ENCODE data around the gene HTRA3.

HTRA3 gene

DNA sequence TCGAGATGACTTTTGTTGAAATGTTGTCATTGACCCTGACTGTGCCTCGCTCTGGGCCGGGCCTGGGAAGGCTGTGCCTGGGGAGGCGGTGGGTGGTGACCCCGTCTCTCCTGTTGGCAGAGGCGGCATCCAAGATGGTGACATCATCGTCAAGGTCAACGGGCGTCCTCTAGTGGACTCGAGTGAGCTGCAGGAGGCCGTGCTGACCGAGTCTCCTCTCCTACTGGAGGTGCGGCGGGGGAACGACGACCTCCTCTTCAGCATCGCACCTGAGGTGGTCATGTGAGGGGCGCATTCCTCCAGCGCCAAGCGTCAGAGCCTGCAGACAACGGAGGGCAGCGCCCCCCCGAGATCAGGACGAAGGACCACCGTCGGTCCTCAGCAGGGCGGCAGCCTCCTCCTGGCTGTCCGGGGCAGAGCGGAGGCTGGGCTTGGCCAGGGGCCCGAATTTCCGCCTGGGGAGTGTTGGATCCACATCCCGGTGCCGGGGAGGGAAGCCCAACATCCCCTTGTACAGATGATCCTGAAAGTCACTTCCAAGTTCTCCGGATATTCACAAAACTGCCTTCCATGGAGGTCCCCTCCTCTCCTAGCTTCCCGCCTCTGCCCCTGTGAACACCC, 36.4 kb downstream of the HTRA3 start:
- Histone ChIP-seq H3K4me3 (replicated peaks; ENCODE audit: low read depth, low read length) (no peak overlapping the region), H3K27me3 (replicated peaks; ENCODE audit: control insufficient read depth, insufficient read depth, low read length) (no peaks in the 10 kb centered on the region; the same call in none of the 2 replicates), H3K36me3 (ENCODE audit: control insufficient read depth, insufficient read depth, low read length) (no peaks in the 10 kb centered on the region)
- DNase-seq (ENCODE audit: extremely low read depth, insufficient read length): no peak
- TF ChIP-seq, protein P1, sequence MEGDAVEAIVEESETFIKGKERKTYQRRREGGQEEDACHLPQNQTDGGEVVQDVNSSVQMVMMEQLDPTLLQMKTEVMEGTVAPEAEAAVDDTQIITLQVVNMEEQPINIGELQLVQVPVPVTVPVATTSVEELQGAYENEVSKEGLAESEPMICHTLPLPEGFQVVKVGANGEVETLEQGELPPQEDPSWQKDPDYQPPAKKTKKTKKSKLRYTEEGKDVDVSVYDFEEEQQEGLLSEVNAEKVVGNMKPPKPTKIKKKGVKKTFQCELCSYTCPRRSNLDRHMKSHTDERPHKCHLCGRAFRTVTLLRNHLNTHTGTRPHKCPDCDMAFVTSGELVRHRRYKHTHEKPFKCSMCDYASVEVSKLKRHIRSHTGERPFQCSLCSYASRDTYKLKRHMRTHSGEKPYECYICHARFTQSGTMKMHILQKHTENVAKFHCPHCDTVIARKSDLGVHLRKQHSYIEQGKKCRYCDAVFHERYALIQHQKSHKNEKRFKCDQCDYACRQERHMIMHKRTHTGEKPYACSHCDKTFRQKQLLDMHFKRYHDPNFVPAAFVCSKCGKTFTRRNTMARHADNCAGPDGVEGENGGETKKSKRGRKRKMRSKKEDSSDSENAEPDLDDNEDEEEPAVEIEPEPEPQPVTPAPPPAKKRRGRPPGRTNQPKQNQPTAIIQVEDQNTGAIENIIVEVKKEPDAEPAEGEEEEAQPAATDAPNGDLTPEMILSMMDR (IDR thresholded peaks at IDR 0.05; ENCODE audit: insufficient read depth, low read length, poor library complexity, severe bottlenecking): no peak

DNA sequence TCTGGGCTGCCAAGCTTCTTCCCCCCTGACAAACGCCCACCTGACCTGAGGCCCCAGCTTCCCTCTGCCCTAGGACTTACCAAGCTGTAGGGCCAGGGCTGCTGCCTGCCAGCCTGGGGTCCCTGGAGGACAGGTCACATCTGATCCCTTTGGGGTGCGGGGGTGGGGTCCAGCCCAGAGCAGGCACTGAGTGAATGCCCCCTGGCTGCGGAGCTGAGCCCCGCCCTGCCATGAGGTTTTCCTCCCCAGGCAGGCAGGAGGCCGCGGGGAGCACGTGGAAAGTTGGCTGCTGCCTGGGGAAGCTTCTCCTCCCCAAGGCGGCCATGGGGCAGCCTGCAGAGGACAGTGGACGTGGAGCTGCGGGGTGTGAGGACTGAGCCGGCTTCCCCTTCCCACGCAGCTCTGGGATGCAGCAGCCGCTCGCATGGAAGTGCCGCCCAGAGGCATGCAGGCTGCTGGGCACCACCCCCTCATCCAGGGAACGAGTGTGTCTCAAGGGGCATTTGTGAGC, 37.0 kb downstream of the HTRA3 start:
- Histone ChIP-seq H3K36me3 (ENCODE audit: control insufficient read depth, insufficient read depth, low read length) (no peaks in the 10 kb centered on the region), H3K27me3 (replicated peaks; ENCODE audit: control insufficient read depth, insufficient read depth, low read length) (peaks cover 2% of the 10 kb centered on the region), H3K4me3 (replicated peaks; ENCODE audit: low read depth, low read length) (no peak overlapping the region)
- TF ChIP-seq, protein P1 (IDR thresholded peaks at IDR 0.05; ENCODE audit: insufficient read depth, low read length, poor library complexity, severe bottlenecking): no peak
- no peak for DNase-seq (ENCODE audit: extremely low read depth, insufficient read length)

DNA sequence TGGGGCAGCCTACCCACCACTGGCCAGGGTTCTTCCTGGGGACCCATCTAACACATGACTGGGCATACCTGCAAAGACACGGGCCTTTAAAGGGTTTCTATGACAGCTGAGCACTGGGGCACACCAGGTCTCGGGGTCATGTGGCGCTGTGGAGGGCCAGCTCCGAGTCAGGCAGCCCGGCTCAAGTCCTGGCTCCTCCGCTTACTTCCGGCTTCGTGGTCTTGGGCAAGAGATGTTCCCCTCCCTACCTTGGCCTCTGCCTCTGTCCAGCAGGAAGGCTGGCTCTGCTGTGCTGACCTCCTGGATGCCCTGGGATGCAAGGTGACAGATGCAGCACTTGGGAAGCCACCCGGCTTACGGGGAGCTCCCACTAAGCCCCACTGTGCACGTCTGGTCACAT, 37.6 kb downstream of the HTRA3 start:
- TF ChIP-seq, protein P1 (IDR thresholded peaks at IDR 0.05; ENCODE audit: insufficient read depth, low read length, poor library complexity, severe bottlenecking): no peak
- no peak for DNase-seq (ENCODE audit: extremely low read depth, insufficient read length)
- no peaks in the 10 kb centered on the region for H3K36me3 ChIP-seq (ENCODE audit: control insufficient read depth, insufficient read depth, low read length)

DNA sequence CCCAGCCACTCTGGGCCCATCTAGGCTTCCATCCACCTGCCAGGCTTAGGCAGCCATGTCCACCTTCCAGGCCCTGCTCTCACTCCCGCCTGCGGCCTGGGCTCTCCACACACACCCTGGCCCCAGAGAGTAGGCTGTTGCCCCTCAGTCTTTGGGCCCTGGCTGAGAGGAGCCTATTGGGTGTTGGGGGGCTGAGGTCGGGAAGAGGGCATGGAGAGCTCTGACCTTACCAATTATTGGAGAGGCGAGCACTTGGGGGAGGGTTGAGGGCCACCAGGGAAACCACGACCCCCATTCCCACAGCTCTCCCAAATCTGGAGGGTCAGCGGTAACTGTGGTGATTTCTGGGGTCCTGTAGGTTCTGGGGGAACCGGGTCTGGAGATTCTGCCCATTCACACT, 38.2 kb downstream of the HTRA3 start:
- H3K4me3 ChIP-seq (replicated peaks; ENCODE audit: low read depth, low read length): no peak overlapping the region
- no peak for DNase-seq (ENCODE audit: extremely low read depth, insufficient read length)
- no peaks in the 10 kb centered on the region for H3K36me3 ChIP-seq (ENCODE audit: control insufficient read depth, insufficient read depth, low read length)
- TF ChIP-seq, protein P1 (IDR thresholded peaks at IDR 0.05; ENCODE audit: insufficient read depth, low read length, poor library complexity, severe bottlenecking): no peak
- H3K27me3 ChIP-seq (replicated peaks; ENCODE audit: control insufficient read depth, insufficient read depth, low read length): peaks cover 2% of the 10 kb centered on the region

More for the DNA sequence above, 37.6 kb downstream of the HTRA3 start:
- peaks cover 2% of the 10 kb centered on the region for H3K27me3 ChIP-seq (replicated peaks; ENCODE audit: control insufficient read depth, insufficient read depth, low read length)
- H3K4me3 ChIP-seq (replicated peaks; ENCODE audit: low read depth, low read length): no peak overlapping the region

DNA sequence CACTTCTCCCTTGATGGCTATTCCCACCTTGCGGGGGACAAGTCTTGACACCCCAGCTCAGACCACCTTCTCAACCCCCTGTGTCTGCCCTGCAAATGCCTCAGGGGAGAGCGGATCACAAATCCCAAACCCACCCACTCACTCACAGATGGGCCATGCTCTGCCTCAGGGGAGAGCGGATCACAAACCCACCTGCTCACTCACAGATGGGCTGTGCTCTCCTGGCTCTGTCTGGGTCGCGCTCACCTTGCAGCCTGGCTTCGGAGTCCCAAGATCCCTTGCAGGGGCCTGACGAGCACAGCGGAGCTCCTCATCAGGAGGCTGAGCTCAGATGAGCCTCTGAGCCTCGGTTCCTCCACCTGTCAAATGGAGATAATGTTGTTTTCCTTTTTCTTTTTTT, 38.6 kb downstream of the HTRA3 start:
- Histone ChIP-seq H3K27me3 (replicated peaks; ENCODE audit: control insufficient read depth, insufficient read depth, low read length) (peaks cover 2% of the 10 kb centered on the region), H3K4me3 (replicated peaks; ENCODE audit: low read depth, low read length) (no peak overlapping the region), H3K36me3 (ENCODE audit: control insufficient read depth, insufficient read depth, low read length) (no peaks in the 10 kb centered on the region)
- DNase-seq (ENCODE audit: extremely low read depth, insufficient read length): no peak
- TF ChIP-seq, protein P1 (IDR thresholded peaks at IDR 0.05; ENCODE audit: insufficient read depth, low read length, poor library complexity, severe bottlenecking): no peak
